ENCODE results near the gene RNASEH2B. TPM values are rescaled to one million over a fixed set of nuclear protein-coding genes. Genes with fewer than 3 reads are reported as not detected.

The RNASEH2B gene
- total and polyA plus RNA-seq, 9 of the 15 experiments (the other 6 are each of a cell fraction or from before 2014, with no cell fraction given): 26.3 to 109 (median 62.5) TPM

DNA sequence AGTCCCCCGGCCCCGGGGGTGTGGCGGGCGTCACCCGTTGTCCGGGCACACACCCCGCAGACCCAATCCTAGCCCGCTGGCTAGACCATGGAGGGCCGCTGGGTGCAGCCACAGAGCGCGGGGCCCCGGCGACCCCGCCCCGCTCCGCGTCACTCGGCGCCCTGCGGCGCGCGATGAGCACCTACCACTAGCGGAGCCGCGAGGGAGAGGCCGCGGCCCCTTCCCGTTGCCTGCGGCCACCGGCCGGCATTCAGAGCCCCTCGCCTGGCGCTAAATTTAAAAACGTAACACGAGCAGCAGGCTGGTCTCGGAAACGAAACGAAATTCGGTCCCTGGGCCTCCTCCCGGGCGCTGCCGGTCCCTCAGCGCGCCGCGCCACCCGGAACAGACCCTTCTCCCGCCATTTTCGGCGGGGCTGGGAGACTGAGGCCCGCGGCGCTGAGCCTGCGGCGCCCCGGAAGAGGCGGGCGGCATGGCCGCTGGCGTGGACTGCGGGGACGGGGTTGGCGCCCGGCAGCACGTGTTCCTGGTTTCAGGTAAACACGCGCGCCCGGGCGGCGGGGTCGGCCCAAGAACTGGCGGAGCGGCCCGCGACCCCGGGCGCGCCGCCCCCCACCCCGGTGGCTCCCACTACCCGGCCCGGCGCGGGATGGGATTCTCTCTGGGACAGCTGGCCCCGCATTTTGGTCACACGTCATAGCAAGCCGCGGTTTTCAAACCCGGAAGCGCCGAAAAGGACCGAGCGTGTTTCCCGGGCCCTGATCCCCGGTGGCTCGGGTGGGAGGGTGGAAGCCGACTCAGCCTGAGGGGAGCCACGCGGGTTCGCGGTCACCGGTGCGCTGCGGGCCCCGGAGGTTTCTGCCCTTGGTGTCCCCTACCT lies at the start of gene RNASEH2B (continued):
- TF ChIP-seq, protein P1, sequence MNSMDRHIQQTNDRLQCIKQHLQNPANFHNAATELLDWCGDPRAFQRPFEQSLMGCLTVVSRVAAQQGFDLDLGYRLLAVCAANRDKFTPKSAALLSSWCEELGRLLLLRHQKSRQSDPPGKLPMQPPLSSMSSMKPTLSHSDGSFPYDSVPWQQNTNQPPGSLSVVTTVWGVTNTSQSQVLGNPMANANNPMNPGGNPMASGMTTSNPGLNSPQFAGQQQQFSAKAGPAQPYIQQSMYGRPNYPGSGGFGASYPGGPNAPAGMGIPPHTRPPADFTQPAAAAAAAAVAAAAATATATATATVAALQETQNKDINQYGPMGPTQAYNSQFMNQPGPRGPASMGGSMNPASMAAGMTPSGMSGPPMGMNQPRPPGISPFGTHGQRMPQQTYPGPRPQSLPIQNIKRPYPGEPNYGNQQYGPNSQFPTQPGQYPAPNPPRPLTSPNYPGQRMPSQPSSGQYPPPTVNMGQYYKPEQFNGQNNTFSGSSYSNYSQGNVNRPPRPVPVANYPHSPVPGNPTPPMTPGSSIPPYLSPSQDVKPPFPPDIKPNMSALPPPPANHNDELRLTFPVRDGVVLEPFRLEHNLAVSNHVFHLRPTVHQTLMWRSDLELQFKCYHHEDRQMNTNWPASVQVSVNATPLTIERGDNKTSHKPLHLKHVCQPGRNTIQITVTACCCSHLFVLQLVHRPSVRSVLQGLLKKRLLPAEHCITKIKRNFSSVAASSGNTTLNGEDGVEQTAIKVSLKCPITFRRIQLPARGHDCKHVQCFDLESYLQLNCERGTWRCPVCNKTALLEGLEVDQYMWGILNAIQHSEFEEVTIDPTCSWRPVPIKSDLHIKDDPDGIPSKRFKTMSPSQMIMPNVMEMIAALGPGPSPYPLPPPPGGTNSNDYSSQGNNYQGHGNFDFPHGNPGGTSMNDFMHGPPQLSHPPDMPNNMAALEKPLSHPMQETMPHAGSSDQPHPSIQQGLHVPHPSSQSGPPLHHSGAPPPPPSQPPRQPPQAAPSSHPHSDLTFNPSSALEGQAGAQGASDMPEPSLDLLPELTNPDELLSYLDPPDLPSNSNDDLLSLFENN (IDR thresholded peaks at IDR 0.05; ENCODE audit: low read depth in 2 of 2, low read length in 2 of 2): no peak
- TF ChIP-seq YBX1 (IDR thresholded peaks at IDR 0.05) (no peak), ZNF589 (CRISPR knock-in tag; IDR thresholded peaks at IDR 0.05; ENCODE audit: low read depth) (peak; percentile 2; the same call in 1 of the 2 replicates), POLR2AphosphoS5 (IDR thresholded peaks at IDR 0.05; ENCODE audit: control insufficient read depth, insufficient read depth, low read depth, low read length) (peak; percentile 65; the same call in 1 of the 2 replicates), EGR1 (conservative IDR thresholded peaks at IDR 0.05) (no peak), TAF1 (IDR thresholded peaks at IDR 0.05; ENCODE audit: control insufficient read depth, extremely low read depth, insufficient read depth, low read length, severe bottlenecking) (peak; percentile 48), NCOA6 (IDR thresholded peaks at IDR 0.05) (no peak), L3MBTL2 (IDR thresholded peaks at IDR 0.05) (peak; percentile 81), MXI1 (IDR thresholded peaks at IDR 0.05; ENCODE audit: low read depth, low read length) (0 out of 2 replicates have a peak, but pooled peaks have one; percentile 56), ZNF311 (CRISPR knock-in tag; IDR thresholded peaks at IDR 0.05) (no peak), KAT8 (IDR thresholded peaks at IDR 0.05; ENCODE audit: low read depth) (no peak), KDM1A (IDR thresholded peaks at IDR 0.05) (no peak), ZNF174 (CRISPR knock-in tag; IDR thresholded peaks at IDR 0.05) (no peak)
- TF ChIP-seq, protein P2, sequence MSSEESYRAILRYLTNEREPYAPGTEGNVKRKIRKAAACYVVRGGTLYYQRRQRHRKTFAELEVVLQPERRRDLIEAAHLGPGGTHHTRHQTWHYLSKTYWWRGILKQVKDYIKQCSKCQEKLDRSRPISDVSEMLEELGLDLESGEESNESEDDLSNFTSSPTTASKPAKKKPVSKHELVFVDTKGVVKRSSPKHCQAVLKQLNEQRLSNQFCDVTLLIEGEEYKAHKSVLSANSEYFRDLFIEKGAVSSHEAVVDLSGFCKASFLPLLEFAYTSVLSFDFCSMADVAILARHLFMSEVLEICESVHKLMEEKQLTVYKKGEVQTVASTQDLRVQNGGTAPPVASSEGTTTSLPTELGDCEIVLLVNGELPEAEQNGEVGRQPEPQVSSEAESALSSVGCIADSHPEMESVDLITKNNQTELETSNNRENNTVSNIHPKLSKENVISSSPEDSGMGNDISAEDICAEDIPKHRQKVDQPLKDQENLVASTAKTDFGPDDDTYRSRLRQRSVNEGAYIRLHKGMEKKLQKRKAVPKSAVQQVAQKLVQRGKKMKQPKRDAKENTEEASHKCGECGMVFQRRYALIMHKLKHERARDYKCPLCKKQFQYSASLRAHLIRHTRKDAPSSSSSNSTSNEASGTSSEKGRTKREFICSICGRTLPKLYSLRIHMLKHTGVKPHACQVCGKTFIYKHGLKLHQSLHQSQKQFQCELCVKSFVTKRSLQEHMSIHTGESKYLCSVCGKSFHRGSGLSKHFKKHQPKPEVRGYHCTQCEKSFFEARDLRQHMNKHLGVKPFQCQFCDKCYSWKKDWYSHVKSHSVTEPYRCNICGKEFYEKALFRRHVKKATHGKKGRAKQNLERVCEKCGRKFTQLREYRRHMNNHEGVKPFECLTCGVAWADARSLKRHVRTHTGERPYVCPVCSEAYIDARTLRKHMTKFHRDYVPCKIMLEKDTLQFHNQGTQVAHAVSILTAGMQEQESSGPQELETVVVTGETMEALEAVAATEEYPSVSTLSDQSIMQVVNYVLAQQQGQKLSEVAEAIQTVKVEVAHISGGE (CRISPR knock-in tag; IDR thresholded peaks at IDR 0.05): 0 out of 6 replicates have a peak, but pooled peaks of 1 of the 3 experiments have one; percentile 30
- TF ChIP-seq, protein P3, sequence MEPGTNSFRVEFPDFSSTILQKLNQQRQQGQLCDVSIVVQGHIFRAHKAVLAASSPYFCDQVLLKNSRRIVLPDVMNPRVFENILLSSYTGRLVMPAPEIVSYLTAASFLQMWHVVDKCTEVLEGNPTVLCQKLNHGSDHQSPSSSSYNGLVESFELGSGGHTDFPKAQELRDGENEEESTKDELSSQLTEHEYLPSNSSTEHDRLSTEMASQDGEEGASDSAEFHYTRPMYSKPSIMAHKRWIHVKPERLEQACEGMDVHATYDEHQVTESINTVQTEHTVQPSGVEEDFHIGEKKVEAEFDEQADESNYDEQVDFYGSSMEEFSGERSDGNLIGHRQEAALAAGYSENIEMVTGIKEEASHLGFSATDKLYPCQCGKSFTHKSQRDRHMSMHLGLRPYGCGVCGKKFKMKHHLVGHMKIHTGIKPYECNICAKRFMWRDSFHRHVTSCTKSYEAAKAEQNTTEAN (CRISPR knock-in tag; IDR thresholded peaks at IDR 0.05): no peak
- TF ChIP-seq, protein P4, sequence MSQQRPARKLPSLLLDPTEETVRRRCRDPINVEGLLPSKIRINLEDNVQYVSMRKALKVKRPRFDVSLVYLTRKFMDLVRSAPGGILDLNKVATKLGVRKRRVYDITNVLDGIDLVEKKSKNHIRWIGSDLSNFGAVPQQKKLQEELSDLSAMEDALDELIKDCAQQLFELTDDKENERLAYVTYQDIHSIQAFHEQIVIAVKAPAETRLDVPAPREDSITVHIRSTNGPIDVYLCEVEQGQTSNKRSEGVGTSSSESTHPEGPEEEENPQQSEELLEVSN (IDR thresholded peaks at IDR 0.05; ENCODE audit: borderline replicate concordance in 1 of 2, extremely low read depth in 1 of 2, insufficient read depth in 1 of 2, insufficient read length in 1 of 2, low read depth in 1 of 2, low read length in 1 of 2, poor library complexity in 1 of 2, severe bottlenecking in 1 of 2): peak; percentile 50 to 90

Measured in K562 (cell line).